Motor neuron (in vitro differentiated cells): ENCODE measurements around the gene ILF2. TPM values are rescaled to one million over a fixed set of nuclear protein-coding genes. Genes with fewer than 3 reads are reported as not detected.

Experiments
- ATAC-seq, 8 experiments: fragments of 200-7000 bp; cut with Tn5 transposase; replicated peaks in 6 of 8; 2 replicates each; pipeline ENCODE4 v1.8.0; 2021; ENCODE audit warnings: mild to moderate bottlenecking in 8 of 8, moderate library complexity in 8 of 8
- H3K27ac ChIP-seq, 2 donors: fragments of 250-450 bp; sonication (Bioruptor Pico); 2 replicates each; pipeline ENCODE4 v1.9.0; 2021; ENCODE audit warnings: antibody characterized with exemption in 2 of 2, mild to moderate bottlenecking in 2 of 2, moderate library complexity in 1 of 2
- H3K4me1 ChIP-seq, 2 donors: fragments of 250-450 bp; sonication (Bioruptor Pico); replicated peaks in 1 of 2; 2 replicates each; pipeline ENCODE4 v1.6.1; 2021; ENCODE audit warnings: antibody characterized with exemption in 2 of 2, mild to moderate bottlenecking in 2 of 2, moderate library complexity in 1 of 2
- H3K4me3 ChIP-seq, 5 donors: fragments of 250-450 bp; sonication (Bioruptor Pico); 2 replicates each; pipeline ENCODE4 v1.9.0; 2021; ENCODE audit warnings: antibody characterized with exemption in 5 of 5, mild to moderate bottlenecking in 5 of 5, moderate library complexity in 4 of 5
- WGBS, 10 experiments: fragments of 450-650 bp; shearing (Covaris generic); methylation state at CpG; one replicate each; pipeline ENCODE4 v1.0.0; 2022; 5-methylcytosine and 5-hydroxymethylcytosine counted together
- in situ Hi-C, 9 experiments: fragments of 400-800 bp; cut with MboI; loops; one replicate each; pipeline ENCODE4 v1.15.0; 2021; ENCODE audit warnings: low sequenced_read_pairs in 9 of 9, low pct_unique_long_range_greater_than_20kb in 2 of 9; ENCODE audit not compliant: unreplicated experiment in 9 of 9
- total RNA-seq, 8 experiments: library from RNA; unstranded; fragments of 300-600 nt; gene quantifications; 2 replicates each; pipeline versions ENCODE4 v1.2.3 to v1.2.4, GENCODE V29; 2022

Gene ILF2
- total RNA-seq, 8 experiments from 2014 or later, result 116 to 542 (median 228) TPM

DNA sequence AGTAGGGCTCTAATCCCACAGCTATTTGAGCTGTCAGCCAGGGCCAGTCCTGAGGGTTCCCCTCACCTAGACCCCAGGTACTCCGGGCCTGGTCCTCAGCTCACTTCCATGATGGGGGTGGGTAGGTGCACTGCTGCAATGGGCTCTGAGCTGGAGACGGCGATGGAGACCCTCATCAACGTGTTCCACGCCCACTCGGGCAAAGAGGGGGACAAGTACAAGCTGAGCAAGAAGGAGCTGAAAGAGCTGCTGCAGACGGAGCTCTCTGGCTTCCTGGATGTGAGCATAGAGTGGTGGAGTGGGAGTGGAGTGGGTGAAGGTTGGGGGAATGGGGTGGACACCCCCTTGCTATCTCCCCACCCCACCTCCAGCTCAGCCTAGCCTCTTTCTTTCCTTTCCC lies 40.4 kb downstream of the ILF2 start:
- H3K4me1 ChIP-seq, result peaks cover 24 to 31% of the 10 kb centered on the region in 2 donors
- 72 to 100% (median 83%) methylated on average over 1 to 6 of the region's 7 CpGs; no CpG with 5 or more reads in 4 of the 10 experiments for WGBS, 10 experiments
- in situ Hi-C loops, result loop anchor here in 3 of 9 experiments (25.0 kb wide), 1 partner anchor 118 kb away; no protein-coding TSS in a partner anchor
- ATAC-seq, result no peak
- no peak overlapping the region for H3K27ac ChIP-seq
- H3K4me3 ChIP-seq, result no peak overlapping the region

DNA sequence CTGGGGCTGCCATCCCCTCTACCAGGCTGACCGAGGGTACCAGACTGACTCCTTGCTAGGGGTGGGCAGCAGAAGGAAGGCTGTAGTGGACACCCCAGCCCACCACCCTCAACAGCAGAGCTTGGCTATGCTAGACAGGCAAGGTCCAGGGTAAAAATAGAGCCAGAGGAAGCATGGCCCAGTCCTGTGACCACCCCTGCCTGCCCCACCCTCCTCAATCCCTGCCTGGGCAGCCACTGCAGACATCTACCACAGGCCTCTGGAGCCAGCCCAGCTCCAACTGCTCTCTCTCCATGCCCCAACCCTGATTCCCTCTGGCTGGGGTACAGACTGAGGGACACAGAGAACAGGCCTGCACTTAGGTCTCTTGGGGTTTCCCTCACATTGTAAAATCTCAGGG lies 40.8 kb downstream of the ILF2 start:
- peak in 1 of 8 experiments; percentile 0 for ATAC-seq
- in situ Hi-C loops, result loop anchor here in 3 of 9 experiments (25.0 kb wide), 1 partner anchor 118 kb away; no protein-coding TSS in a partner anchor
- Histone ChIP-seq H3K27ac (no peak overlapping the region), H3K4me3 (no peak overlapping the region), H3K4me1 (peaks cover 20 to 27% of the 10 kb centered on the region in 2 donors)
- WGBS, 10 experiments, result 83 to 100% methylated on average over 1 of the region's 1 CpG; no CpG with 5 or more reads in 8 of the 10 experiments

DNA sequence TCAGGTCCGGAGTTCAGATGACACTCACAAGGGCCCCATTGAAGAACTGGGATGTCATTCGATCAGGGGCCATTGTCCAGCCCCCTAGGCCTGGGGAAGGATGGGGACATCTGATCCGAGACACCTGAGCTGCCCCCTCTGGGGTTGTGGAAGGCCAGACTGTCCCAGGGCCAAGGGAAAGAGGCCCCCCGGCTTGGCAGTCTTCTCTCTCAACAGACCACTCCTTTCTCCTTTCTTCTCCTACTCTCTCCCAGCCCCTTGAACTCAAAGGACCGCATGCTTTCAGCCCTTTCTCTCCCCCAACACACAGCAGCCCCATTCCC lies 41.5 kb downstream of the ILF2 start:
- 71 to 100% (median 100%) methylated on average over 1 to 2 of the region's 5 CpGs; no CpG with 5 or more reads in 7 of the 10 experiments for WGBS, 10 experiments
- ATAC-seq, result no peak
- Histone ChIP-seq H3K4me1 (peaks cover 19 to 26% of the 10 kb centered on the region in 2 donors), H3K27ac (no peak overlapping the region), H3K4me3 (no peak overlapping the region)
- in situ Hi-C loops, result loop anchor here in 3 of 9 experiments (25.0 kb wide), 1 partner anchor 117 kb away; no protein-coding TSS in a partner anchor

DNA sequence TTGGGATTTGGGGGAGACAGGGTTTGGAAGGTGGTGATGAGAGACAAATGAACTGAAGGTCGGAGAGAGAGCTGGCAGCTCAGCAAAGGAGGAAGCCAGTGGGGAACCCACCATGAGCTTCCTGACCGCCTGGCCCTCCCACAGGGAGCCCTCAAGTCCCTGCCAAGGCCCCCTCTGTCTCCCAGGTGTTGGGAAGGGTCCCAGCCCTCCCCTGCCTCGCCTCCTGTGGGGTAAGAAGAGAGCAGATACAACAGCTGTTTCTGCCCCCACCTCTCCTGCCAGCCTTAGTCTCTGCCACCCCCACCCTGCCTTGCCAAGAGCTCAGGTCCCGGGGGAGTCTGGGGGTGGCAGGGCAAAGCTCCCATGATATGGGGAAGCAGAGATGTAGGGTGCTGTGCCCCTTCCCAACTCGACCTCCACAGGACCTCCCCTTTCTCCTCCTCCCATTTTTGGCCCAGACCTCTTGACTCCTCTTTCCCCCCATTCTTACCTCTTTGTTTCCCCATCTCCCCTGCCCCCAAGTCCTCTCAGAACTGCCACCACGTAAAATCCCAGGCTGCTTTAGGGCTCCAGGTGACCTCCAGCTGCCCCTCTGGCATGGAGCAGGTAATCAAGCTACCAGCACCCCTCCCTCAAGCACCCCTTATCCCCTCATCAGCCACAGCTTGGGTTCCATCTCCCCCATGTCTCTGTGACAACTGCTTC lies 42.0 kb downstream of the ILF2 start:
- 100% methylated on average over 2 of the region's 6 CpGs; no CpG with 5 or more reads in 9 of the 10 experiments for WGBS, 10 experiments
- ATAC-seq, result no peak
- H3K4me3 ChIP-seq, result no peak overlapping the region
- H3K27ac ChIP-seq, result no peak overlapping the region
- in situ Hi-C loops, result loop anchor here in 3 of 9 experiments (25.0 kb wide), 1 partner anchor 116 kb away; no protein-coding TSS in a partner anchor
- peaks cover 19 to 26% of the 10 kb centered on the region in 2 donors for H3K4me1 ChIP-seq

DNA sequence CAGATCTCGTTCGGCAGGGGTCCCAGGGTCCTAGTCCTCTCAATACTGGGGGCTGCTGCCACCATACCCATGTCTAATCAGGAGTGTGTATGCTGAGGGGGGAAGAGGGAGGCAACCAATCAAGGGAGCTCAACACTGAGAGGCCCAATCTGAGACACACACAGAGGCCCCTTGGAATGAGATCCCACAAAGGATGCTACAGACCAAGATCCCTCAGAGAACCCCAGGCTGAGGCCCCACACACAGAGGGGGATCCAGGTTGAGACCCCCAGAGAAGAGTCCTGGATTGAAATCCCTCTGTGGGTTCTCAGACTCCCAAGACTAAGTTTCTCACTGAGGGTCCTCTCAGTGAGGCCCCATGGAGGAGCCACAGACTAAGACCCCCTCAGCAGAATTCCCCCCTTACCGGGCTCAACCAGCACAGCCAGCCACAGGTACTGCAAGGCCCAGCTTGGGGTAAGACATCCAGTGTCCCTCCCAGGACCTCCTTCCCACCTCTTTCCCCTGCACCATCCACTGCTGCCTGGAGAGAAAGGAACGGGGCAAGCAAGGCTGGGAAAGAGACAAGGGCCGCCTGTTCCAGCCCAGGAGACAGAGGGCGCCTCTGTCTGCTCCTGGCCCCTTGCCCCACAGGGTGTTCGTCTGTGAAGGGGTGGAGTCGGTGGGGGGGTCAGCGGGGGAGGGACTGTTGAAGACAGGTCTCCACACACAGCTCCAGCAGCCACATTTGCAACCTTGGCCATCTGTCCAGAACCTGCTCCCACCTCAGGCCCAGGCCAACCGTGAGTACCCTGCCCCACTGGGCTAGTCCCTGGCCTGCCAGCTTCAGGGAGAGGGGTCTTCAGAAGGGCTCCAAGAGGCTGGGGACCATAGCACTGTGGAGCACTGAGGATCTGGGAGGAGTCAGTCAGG lies 42.8 kb downstream of the ILF2 start, which contains the start of gene S100A1:
Gene S100A1, plus strand, starts transcription at position 720 of the 912 bp plus-strand sequence. CDS start 2,088 bp downstream, outside the sequence.
- peak in 1 of 8 experiments; percentile 11 for ATAC-seq
- WGBS, 10 experiments, result 8 to 100% (median 54%) methylated on average over 1 to 4 of the region's 10 CpGs; no CpG with 5 or more reads in 5 of the 10 experiments
- Histone ChIP-seq H3K27ac (peak within 1 kb of the TSS; percentile 27 to 74), H3K4me3 (peak within 1 kb of the TSS; percentile 11 to 31 (median 29)), H3K4me1 (peaks cover 19 to 26% of the 10 kb centered on the region in 2 donors)
- in situ Hi-C loops, result loop anchor here in 3 of 9 experiments (25.0 kb wide), 1 partner anchor 116 kb away; no protein-coding TSS in a partner anchor

DNA sequence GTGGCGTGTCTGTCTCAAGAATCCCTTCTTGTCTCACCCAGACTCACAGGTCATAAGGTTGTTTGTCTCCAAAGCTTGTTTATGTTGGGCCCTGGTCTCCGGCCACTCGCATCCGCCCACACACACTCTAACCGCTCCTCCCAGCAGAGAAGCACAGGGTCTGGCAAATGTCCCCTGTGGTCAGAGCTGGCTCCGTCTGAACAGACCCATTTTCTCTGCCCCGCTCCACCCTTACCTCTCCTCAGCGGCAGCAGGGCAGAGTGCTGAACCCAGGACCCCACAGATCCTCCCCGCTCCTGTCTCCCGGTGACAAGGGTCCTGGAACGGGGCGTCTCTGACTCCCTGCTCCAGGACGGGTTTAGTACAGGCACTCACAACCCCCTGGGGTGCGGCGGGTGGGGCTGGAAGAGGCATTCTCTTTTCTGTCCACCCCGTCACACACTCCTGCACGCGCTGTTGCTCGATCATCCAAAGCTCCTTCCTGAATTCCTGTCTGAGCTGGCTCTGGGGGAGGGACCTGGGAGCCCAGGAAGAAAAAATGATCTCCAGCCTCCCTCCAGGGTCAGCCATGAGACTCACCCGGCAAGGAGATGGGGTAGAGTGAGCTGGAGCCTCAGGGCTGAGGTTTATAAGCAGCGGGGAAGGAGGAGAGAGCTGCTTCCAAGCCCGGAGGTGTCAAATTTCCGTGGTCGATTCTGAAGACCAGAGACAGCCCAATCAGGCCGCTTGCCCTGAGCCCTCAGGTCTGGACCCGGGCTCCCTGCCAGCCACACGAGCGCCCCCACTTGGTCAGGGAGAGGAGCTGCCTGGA lies 43.7 kb downstream of the ILF2 start, which contains the start of gene S100A13:
Gene S100A13, minus strand, starts transcription at position 602 of the 811 bp plus-strand sequence. CDS start 1,033 bp downstream, outside the sequence.
- H3K4me3 ChIP-seq, result peak within 1 kb of the TSS; percentile 11 to 31 (median 29)
- peak; percentile 82 to 95 (median 87) for ATAC-seq
- in situ Hi-C loops, result loop anchor here in 3 of 9 experiments (25.0 kb wide), 1 partner anchor 115 kb away; no protein-coding TSS in a partner anchor
- WGBS, 10 experiments, result 0 to 37% (median 0%) methylated on average over 1 to 12 of the region's 28 CpGs; no CpG with 5 or more reads in 3 of the 10 experiments
- H3K4me1 ChIP-seq, result peaks cover 19 to 26% of the 10 kb centered on the region in 2 donors
- peak within 1 kb of the TSS; percentile 27 to 74 for H3K27ac ChIP-seq

DNA sequence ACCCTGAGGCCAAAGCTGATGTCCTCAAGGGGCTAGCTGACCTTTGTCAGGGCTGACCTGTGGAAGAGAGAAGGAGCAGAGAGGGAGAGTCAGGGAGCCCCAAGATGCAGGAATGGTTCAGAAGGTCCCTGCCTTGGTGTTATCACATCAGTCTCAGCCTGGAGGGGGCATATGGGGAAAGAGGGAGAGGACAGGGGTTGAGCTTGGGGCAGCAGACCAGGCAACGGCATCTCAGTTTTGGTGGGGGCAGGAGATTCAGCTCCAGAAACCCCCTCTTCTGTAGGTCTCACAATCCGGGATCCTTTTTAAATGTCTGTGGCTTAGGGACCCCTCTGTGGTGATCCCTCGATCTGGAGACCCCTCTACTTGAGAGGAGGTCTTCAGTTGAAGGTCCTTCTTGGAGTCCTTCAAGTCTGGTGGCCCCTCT lies 44.3 kb downstream of the ILF2 start:
- 64 to 80% (median 78%) methylated on average over 1 to 3 of the region's 3 CpGs; no CpG with 5 or more reads in 7 of the 10 experiments for WGBS, 10 experiments
- Histone ChIP-seq H3K4me1 (peaks cover 21 to 26% of the 10 kb centered on the region in 2 donors), H3K27ac (peak overlapping the region in 1 of 2 donors; percentile 74), H3K4me3 (peak overlapping the region in 4 of 5 donors; percentile 11 to 31 (median 30))
- ATAC-seq, result no peak
- in situ Hi-C loops, result loop anchor here in 3 of 9 experiments (25.0 kb wide), 1 partner anchor 114 kb away; no protein-coding TSS in a partner anchor

DNA sequence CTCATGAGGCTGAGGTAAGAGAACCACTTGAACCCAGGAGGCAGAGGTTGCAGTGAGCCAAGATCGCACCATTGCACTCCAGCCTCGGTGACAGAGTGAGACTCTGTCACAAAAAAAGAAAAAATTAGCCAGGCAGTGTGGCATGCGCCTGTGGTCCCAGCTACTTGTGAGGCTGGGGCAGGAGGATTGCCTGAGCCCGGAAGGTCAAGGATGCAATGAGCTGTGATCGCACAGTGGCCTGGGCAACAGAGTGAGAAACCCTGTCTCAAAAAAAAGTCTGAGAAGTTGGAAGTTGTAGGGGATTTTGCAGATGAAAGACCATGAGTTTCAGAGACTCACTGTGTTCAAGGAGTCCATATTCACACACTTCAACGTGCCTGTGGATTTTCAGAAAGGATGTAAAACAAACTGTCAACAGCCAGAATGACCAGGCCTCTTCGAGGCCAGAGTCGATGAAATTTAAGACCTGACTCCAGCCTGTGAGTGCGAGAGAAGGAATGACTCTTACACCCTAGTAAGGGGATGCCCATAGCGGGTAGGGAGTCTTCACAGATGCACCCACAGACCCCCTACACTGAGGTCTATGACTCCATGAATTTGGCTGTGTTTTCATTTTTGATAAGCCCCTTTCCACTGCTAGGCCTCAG lies 45.7 kb downstream of the ILF2 start:
- Histone ChIP-seq H3K4me1 (peaks cover 23 to 24% of the 10 kb centered on the region in 2 donors), H3K4me3 (no peak overlapping the region), H3K27ac (no peak overlapping the region)
- WGBS, 10 experiments, result 40 to 95% (median 90%) methylated on average over 1 to 9 of the region's 10 CpGs; no CpG with 5 or more reads in 2 of the 10 experiments
- in situ Hi-C loops, result loop anchor here in 3 of 9 experiments (25.0 kb wide), 1 partner anchor 113 kb away; no protein-coding TSS in a partner anchor
- ATAC-seq, result no peak

DNA sequence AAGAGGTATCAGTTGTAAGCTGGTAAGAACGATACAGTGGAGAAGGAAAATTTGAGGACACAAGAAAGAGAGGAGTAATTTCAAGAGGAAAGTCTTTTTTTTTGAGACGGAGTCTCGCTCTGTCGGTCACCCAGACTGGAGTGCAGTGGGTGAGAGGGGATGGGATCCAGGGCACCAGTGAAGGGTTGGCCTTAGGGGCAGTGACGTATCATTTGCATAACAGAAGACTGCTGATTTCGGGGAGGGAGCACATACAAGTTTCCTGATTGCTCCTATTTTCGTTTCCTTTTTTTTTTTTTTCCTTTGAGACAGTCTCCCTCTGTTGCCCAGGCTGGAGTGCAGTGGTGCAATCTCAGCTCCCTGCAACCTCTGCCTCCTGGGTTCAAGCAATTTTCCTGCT lies 47.7 kb downstream of the ILF2 start:
- peaks cover 22 to 24% of the 10 kb centered on the region in 2 donors for H3K4me1 ChIP-seq
- H3K4me3 ChIP-seq, result no peak overlapping the region
- WGBS, 10 experiments, result 23 to 100% (median 56%) methylated on average over 1 to 7 of the region's 7 CpGs; no CpG with 5 or more reads in 1 of the 10 experiments
- no peak overlapping the region for H3K27ac ChIP-seq
- ATAC-seq, result no peak
- in situ Hi-C loops, result no loop called here

DNA sequence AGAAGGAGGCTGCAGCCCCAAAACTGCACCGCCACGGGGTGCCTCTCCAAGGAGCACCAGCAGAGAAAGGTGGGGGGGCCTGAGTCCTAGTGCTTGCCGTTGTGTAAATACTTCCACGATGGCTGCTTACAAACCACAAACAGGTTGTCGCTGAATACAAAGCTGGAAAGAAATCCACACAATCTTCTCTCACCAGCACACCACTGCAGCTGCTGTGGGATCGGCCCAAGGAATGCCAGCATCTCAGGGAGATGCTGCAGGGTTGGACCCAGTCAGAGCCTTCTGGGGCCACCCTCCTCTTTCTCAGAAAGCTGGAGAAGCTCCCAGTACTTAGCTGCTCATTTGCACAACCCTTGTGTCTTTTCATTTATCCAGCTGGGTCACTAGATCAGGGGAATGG lies 51.6 kb downstream of the ILF2 start:
- 70 to 100% (median 96%) methylated on average over 1 to 5 of the region's 6 CpGs; no CpG with 5 or more reads in 3 of the 10 experiments for WGBS, 10 experiments
- Histone ChIP-seq H3K27ac (no peak overlapping the region), H3K4me1 (peaks cover 5% of the 10 kb centered on the region in 2 donors), H3K4me3 (no peak overlapping the region)
- no peak for ATAC-seq
- in situ Hi-C loops, result no loop called here

DNA sequence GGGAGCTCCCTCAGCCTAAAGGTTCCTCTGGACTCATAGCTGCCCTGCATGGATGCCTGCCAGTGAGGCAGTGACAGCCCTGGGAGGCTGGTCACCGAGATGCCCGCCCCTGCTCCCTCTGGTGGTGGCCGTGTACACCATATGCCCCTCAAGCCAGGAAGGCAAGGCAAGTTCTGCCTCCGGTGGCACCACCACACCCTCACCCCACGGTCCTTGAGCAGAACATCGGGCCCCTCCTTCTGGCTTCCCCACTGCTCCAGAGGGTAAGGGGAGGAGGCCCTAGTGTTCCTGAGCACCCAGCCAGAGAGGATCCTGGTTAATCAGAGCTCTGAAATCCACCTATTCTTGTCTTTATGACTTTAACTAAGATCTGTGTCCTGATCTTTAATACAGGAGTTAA lies 53.1 kb downstream of the ILF2 start:
- in situ Hi-C loops, result no loop called here
- 27 to 95% (median 68%) methylated on average over 2 to 6 of the region's 6 CpGs; no CpG with 5 or more reads in 4 of the 10 experiments for WGBS, 10 experiments
- Histone ChIP-seq H3K4me3 (no peak overlapping the region), H3K4me1 (peaks cover 8 to 9% of the 10 kb centered on the region in 2 donors), H3K27ac (no peak overlapping the region)
- peak in 6 of 8 experiments; percentile 65 to 95 (median 76) for ATAC-seq
